HEK293 (cell line): ENCODE measurements around the gene CEP57L1.

Experiments used
- CTCF ChIA-PET: fragments of 350-600 bp; formaldehyde crosslinking; extraction: SDS; loops from one replicate; lab custom pipeline; 2021; ENCODE audit warnings: antibody characterized with exemption; lab: Yijun Ruan, JAX
- POLR2A ChIA-PET: fragments of 300-600 bp; formaldehyde crosslinking; extraction: SDS; loops from one replicate; lab custom pipeline; 2020; ENCODE audit warnings: antibody characterized with exemption, inconsistent platforms; lab: Yijun Ruan, JAX
- H3K27ac ChIP-seq: fragments of 200-500 bp; sonication (Bioruptor generic); 2 replicates; pipeline ENCODE4 v1.5.1; 2014; ENCODE audit warnings: low read depth, low read length, control low read depth, inconsistent platforms; ENCODE audit errors: extremely low read depth
- H3K36me3 ChIP-seq, 2 experiments: fragments of 200-500 bp in 1 of 2; sonication (Bioruptor generic) in 1 of 2; 1 replicate in 1 of 2; 2 replicates in 1 of 2; pipeline ENCODE4 v1.5.1; 2014 to 2017; ENCODE audit warnings: inconsistent platforms in 2 of 2, low read length in 2 of 2; ENCODE audit not compliant: control insufficient read depth in 2 of 2, insufficient read depth in 1 of 2
- H3K4me1 ChIP-seq: fragments of 200-500 bp; sonication (Bioruptor generic); 2 replicates; pipeline ENCODE4 v1.5.1; 2014; ENCODE audit warnings: mild to moderate bottlenecking, low read length, inconsistent platforms; ENCODE audit not compliant: control insufficient read depth, insufficient read depth
- H3K4me3 ChIP-seq: 2 replicates; pipeline ENCODE4 v1.5.1; 2011; ENCODE audit warnings: low read depth, mild to moderate bottlenecking, control low read depth, low read length, moderate library complexity
- H3K9me3 ChIP-seq: fragments of 200-500 bp; sonication (Bioruptor generic); 2 replicates; pipeline ENCODE4 v1.5.1; 2014; ENCODE audit warnings: low read depth, low read length, inconsistent platforms; ENCODE audit not compliant: control insufficient read depth, insufficient read depth
- HOXC10 ChIP-seq: sonication (generic); formaldehyde crosslinking; IDR thresholded peaks from 2 replicates; pipeline ENCODE4 v1.8.1; 2023; ENCODE audit warnings: mild to moderate bottlenecking, missing genetic modification reagents
- KLF10 ChIP-seq: fragments of 450-650 bp; IDR thresholded peaks from 2 replicates; pipeline ENCODE4 v1.5.1; 2018; ENCODE audit warnings: missing biosample characterization, mild to moderate bottlenecking, missing genetic modification characterization
- OVOL3 ChIP-seq: fragments of 450-650 bp; formaldehyde crosslinking; IDR thresholded peaks from 2 replicates; pipeline ENCODE4 v1.5.1; 2016; ENCODE audit warnings: missing biosample characterization, missing genetic modification characterization
- ZBTB1 ChIP-seq: fragments of 450-650 bp; formaldehyde crosslinking; IDR thresholded peaks from 2 replicates; pipeline ENCODE4 v1.5.1; 2016; ENCODE audit warnings: missing biosample characterization, missing genetic modification characterization
- ZBTB17 ChIP-seq: fragments of 450-650 bp; formaldehyde crosslinking; IDR thresholded peaks from 2 replicates; pipeline ENCODE4 v1.5.1; 2016; ENCODE audit warnings: missing biosample characterization, missing genetic modification characterization
- ZBTB20 ChIP-seq: fragments of 450-650 bp; formaldehyde crosslinking; IDR thresholded peaks from 2 replicates; pipeline ENCODE4 v1.5.1; 2016; ENCODE audit warnings: missing biosample characterization, missing genetic modification characterization
- ZFP41 ChIP-seq: fragments of 450-650 bp; formaldehyde crosslinking; IDR thresholded peaks from 2 replicates; pipeline ENCODE4 v1.5.1; 2016; ENCODE audit warnings: missing biosample characterization, missing genetic modification characterization, borderline replicate concordance
- ZNF10 ChIP-seq: fragments of 450-650 bp; formaldehyde crosslinking; IDR thresholded peaks from 2 replicates; pipeline ENCODE4 v1.5.1; 2017; ENCODE audit warnings: missing biosample characterization, missing genetic modification characterization
- ZNF239 ChIP-seq: fragments of 450-650 bp; formaldehyde crosslinking; IDR thresholded peaks from 2 replicates; pipeline ENCODE4 v1.5.1; 2016; ENCODE audit warnings: missing biosample characterization, missing genetic modification characterization
- ZNF302 ChIP-seq: fragments of 450-650 bp; formaldehyde crosslinking; IDR thresholded peaks from 2 replicates; pipeline ENCODE4 v1.5.1; 2016; ENCODE audit warnings: missing biosample characterization, missing genetic modification characterization, low read depth
- ZNF311 ChIP-seq: fragments of 450-650 bp; formaldehyde crosslinking; IDR thresholded peaks from 2 replicates; pipeline ENCODE4 v1.5.1; 2017; ENCODE audit warnings: missing biosample characterization, missing genetic modification characterization, borderline replicate concordance
- ZNF354C ChIP-seq: fragments of 450-650 bp; formaldehyde crosslinking; IDR thresholded peaks from 2 replicates; pipeline ENCODE4 v1.5.1; 2016; ENCODE audit warnings: missing biosample characterization, missing genetic modification characterization, low read depth, borderline replicate concordance
- ZNF48 ChIP-seq: fragments of 450-650 bp; formaldehyde crosslinking; IDR thresholded peaks from 2 replicates; pipeline ENCODE4 v1.5.1; 2016; ENCODE audit warnings: missing biosample characterization, missing genetic modification characterization
- ZNF510 ChIP-seq: fragments of 450-650 bp; formaldehyde crosslinking; IDR thresholded peaks from 2 replicates; pipeline ENCODE4 v1.5.1; 2018; ENCODE audit warnings: mild to moderate bottlenecking, missing genetic modification characterization, missing biosample characterization; ENCODE audit not compliant: insufficient replicate concordance
- ZNF654 ChIP-seq: fragments of 450-650 bp; formaldehyde crosslinking; IDR thresholded peaks from 2 replicates; pipeline ENCODE4 v1.5.1; 2016; ENCODE audit warnings: low read depth, missing biosample characterization, missing genetic modification characterization
- ZNF785 ChIP-seq: fragments of 450-650 bp; formaldehyde crosslinking; IDR thresholded peaks from 2 replicates; pipeline ENCODE4 v1.5.1; 2016; ENCODE audit warnings: missing biosample characterization, missing genetic modification characterization
- ZSCAN16 ChIP-seq: fragments of 450-650 bp; formaldehyde crosslinking; IDR thresholded peaks from 2 replicates; pipeline ENCODE4 v1.5.1; 2016; ENCODE audit warnings: missing biosample characterization, missing genetic modification characterization
- TF ChIP-seq, protein P1 (sequence below): fragments of 450-650 bp; formaldehyde crosslinking; IDR thresholded peaks from 2 replicates; pipeline ENCODE4 v1.5.1; 2016; ENCODE audit warnings: missing biosample characterization, missing genetic modification characterization
- TF ChIP-seq, protein P2 (sequence below): fragments of 450-650 bp; formaldehyde crosslinking; IDR thresholded peaks from 2 replicates; pipeline ENCODE4 v1.5.1; 2016; ENCODE audit warnings: missing biosample characterization, missing genetic modification characterization
- TF ChIP-seq, protein P3 (sequence below): fragments of 450-650 bp; formaldehyde crosslinking; IDR thresholded peaks from 2 replicates; pipeline ENCODE4 v1.5.1; 2017; ENCODE audit warnings: missing biosample characterization, missing genetic modification characterization
- TF ChIP-seq, protein P4 (sequence below): fragments of 450-650 bp; formaldehyde crosslinking; IDR thresholded peaks from 2 replicates; pipeline ENCODE4 v1.5.1; 2017; ENCODE audit warnings: missing biosample characterization, missing genetic modification characterization
- TF ChIP-seq, protein P5 (sequence below): fragments of 450-650 bp; formaldehyde crosslinking; IDR thresholded peaks from 2 replicates; pipeline ENCODE4 v1.5.1; 2017; ENCODE audit warnings: missing biosample characterization, missing genetic modification characterization

Gene CEP57L1

DNA sequence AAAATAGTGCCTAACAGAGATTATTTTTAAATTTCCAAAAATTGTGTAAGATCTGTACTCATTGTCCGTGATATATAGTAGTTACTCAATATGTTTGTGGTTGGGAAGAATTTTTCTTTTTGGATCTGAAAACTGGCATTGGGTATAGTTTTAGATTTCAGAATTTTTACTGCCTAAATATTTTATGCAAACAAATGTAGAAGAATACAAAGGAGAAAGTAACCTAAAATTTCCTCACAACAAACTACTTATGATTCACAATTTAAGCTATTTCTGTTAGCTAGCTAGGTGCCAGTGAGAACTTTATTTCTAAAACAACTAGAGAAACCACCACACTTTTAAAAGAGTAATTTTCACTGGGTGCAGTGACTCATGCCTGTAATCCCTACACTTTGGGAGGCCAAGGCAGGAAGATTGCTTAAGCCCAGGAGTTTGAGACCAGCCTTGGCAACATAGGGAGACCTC is 39.5 kb upstream of the CEP57L1 start (continued):
- TF ChIP-seq ZBTB20 (tag by site-specific recombination) (no peak), ZNF311 (tag by site-specific recombination) (no peak), HOXC10 (CRISPR knock-in tag) (no peak), ZNF10 (tag by site-specific recombination) (no peak), ZNF654 (no peak)
- TF ChIP-seq, protein P1, sequence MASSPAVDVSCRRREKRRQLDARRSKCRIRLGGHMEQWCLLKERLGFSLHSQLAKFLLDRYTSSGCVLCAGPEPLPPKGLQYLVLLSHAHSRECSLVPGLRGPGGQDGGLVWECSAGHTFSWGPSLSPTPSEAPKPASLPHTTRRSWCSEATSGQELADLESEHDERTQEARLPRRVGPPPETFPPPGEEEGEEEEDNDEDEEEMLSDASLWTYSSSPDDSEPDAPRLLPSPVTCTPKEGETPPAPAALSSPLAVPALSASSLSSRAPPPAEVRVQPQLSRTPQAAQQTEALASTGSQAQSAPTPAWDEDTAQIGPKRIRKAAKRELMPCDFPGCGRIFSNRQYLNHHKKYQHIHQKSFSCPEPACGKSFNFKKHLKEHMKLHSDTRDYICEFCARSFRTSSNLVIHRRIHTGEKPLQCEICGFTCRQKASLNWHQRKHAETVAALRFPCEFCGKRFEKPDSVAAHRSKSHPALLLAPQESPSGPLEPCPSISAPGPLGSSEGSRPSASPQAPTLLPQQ: peak; percentile 53; the same call in 1 of the 2 replicates
- TF ChIP-seq, protein P2, sequence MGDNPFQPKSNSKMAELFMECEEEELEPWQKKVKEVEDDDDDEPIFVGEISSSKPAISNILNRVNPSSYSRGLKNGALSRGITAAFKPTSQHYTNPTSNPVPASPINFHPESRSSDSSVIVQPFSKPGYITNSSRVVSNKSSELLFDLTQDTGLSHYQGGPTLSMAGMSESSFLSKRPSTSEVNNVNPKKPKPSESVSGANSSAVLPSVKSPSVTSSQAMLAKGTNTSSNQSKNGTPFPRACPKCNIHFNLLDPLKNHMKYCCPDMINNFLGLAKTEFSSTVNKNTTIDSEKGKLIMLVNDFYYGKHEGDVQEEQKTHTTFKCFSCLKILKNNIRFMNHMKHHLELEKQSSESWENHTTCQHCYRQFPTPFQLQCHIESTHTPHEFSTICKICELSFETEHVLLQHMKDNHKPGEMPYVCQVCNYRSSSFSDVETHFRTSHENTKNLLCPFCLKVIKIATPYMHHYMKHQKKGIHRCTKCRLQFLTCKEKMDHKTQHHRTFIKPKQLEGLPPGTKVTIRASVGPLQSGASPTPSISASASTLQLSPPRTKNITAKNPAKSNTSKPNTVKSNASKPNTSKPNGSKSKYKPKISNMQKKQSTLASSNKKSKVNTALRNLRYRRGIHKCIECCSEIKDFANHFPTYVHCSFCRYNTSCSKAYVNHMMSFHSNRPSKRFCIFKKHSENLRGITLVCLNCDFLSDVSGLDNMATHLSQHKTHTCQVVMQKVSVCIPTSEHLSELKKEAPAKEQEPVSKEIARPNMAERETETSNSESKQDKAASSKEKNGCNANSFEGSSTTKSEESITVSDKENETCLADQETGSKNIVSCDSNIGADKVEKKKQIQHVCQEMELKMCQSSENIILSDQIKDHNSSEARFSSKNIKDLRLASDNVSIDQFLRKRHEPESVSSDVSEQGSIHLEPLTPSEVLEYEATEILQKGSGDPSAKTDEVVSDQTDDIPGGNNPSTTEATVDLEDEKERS (tag by site-specific recombination): no peak

DNA sequence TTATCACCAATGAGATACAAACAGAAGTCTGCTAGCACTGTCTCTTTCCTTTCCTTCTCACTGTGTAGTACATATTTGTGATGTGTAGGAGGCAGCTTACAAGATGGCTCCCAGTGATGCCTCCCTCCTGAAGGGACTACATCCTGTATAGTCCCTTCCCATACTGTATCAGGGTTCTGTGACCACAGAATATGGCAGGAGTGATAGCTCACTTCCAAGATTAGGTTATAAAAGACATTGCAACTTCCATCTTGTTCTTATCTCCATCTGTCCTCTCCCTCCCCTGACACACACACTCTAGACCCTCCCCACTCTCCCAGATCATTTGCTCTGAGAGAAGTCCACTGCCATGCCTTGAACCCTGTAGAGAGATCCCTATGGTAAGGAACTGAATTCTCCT is 38.6 kb upstream of the CEP57L1 start:
- Histone ChIP-seq H3K27ac (no peak overlapping the region), H3K9me3 (no peaks in the 10 kb centered on the region), H3K4me1 (peaks cover 13% of the 10 kb centered on the region), H3K36me3 (no peaks in the 10 kb centered on the region), H3K4me3 (no peak overlapping the region)
- TF ChIP-seq ZNF785 (tag by site-specific recombination): no peak
- TF ChIP-seq ZNF510 (tag by site-specific recombination): no peak
- TF ChIP-seq ZBTB1: no peak
- TF ChIP-seq ZNF302 (tag by site-specific recombination): no peak
- TF ChIP-seq, protein P3, sequence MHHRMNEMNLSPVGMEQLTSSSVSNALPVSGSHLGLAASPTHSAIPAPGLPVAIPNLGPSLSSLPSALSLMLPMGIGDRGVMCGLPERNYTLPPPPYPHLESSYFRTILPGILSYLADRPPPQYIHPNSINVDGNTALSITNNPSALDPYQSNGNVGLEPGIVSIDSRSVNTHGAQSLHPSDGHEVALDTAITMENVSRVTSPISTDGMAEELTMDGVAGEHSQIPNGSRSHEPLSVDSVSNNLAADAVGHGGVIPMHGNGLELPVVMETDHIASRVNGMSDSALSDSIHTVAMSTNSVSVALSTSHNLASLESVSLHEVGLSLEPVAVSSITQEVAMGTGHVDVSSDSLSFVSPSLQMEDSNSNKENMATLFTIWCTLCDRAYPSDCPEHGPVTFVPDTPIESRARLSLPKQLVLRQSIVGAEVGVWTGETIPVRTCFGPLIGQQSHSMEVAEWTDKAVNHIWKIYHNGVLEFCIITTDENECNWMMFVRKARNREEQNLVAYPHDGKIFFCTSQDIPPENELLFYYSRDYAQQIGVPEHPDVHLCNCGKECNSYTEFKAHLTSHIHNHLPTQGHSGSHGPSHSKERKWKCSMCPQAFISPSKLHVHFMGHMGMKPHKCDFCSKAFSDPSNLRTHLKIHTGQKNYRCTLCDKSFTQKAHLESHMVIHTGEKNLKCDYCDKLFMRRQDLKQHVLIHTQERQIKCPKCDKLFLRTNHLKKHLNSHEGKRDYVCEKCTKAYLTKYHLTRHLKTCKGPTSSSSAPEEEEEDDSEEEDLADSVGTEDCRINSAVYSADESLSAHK: no peak
- TF ChIP-seq, protein P4, sequence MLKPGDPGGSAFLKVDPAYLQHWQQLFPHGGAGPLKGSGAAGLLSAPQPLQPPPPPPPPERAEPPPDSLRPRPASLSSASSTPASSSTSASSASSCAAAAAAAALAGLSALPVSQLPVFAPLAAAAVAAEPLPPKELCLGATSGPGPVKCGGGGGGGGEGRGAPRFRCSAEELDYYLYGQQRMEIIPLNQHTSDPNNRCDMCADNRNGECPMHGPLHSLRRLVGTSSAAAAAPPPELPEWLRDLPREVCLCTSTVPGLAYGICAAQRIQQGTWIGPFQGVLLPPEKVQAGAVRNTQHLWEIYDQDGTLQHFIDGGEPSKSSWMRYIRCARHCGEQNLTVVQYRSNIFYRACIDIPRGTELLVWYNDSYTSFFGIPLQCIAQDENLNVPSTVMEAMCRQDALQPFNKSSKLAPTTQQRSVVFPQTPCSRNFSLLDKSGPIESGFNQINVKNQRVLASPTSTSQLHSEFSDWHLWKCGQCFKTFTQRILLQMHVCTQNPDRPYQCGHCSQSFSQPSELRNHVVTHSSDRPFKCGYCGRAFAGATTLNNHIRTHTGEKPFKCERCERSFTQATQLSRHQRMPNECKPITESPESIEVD (tag by site-specific recombination): no peak
- no peak for TF ChIP-seq ZNF354C (tag by site-specific recombination)
- TF ChIP-seq ZFP41 (tag by site-specific recombination): no peak
- TF ChIP-seq, protein P5, sequence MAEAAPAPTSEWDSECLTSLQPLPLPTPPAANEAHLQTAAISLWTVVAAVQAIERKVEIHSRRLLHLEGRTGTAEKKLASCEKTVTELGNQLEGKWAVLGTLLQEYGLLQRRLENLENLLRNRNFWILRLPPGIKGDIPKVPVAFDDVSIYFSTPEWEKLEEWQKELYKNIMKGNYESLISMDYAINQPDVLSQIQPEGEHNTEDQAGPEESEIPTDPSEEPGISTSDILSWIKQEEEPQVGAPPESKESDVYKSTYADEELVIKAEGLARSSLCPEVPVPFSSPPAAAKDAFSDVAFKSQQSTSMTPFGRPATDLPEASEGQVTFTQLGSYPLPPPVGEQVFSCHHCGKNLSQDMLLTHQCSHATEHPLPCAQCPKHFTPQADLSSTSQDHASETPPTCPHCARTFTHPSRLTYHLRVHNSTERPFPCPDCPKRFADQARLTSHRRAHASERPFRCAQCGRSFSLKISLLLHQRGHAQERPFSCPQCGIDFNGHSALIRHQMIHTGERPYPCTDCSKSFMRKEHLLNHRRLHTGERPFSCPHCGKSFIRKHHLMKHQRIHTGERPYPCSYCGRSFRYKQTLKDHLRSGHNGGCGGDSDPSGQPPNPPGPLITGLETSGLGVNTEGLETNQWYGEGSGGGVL (tag by site-specific recombination): peak; percentile 15; the same call in 1 of the 2 replicates
- no peak for TF ChIP-seq ZNF48 (tag by site-specific recombination)
- TF ChIP-seq ZBTB17 (tag by site-specific recombination): 0 out of 2 replicates have a peak, but pooled peaks have one; percentile 21
- TF ChIP-seq ZSCAN16: no peak
- no peak for TF ChIP-seq KLF10
- no peak for TF ChIP-seq ZNF239 (tag by site-specific recombination)
- no peak for TF ChIP-seq OVOL3 (tag by site-specific recombination)
- ChIA-PET POLR2A (no interaction called here), CTCF (interaction anchor here (0.5 to 1.4 kb wide), 3 partner anchors 17 to 296 kb away, joined by 3 to 4 read pairs (median 4); no protein-coding TSS in a partner anchor)
